ENCODE data around the gene CDK15.

The CDK15 gene

DNA sequence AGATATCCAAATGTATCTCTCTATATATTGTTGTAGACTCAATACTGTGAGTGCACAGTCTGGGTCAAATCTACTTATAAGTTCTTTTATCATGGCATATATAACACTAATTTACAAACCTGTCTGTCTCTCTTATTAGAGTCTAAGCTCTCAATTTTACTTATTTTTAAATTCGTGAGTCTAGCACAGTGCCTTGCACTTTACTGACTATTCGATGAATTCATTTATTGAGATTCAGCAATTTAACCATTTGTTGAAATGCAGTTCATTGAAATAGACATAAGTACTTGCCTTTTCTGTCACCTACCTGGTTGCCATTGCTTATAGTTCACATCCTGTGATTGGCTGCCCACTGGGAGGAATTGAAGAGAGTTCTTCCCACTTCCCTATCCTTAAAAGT is 15.3 kb upstream of the CDK15 start:
- TF ChIP-seq, protein P1, sequence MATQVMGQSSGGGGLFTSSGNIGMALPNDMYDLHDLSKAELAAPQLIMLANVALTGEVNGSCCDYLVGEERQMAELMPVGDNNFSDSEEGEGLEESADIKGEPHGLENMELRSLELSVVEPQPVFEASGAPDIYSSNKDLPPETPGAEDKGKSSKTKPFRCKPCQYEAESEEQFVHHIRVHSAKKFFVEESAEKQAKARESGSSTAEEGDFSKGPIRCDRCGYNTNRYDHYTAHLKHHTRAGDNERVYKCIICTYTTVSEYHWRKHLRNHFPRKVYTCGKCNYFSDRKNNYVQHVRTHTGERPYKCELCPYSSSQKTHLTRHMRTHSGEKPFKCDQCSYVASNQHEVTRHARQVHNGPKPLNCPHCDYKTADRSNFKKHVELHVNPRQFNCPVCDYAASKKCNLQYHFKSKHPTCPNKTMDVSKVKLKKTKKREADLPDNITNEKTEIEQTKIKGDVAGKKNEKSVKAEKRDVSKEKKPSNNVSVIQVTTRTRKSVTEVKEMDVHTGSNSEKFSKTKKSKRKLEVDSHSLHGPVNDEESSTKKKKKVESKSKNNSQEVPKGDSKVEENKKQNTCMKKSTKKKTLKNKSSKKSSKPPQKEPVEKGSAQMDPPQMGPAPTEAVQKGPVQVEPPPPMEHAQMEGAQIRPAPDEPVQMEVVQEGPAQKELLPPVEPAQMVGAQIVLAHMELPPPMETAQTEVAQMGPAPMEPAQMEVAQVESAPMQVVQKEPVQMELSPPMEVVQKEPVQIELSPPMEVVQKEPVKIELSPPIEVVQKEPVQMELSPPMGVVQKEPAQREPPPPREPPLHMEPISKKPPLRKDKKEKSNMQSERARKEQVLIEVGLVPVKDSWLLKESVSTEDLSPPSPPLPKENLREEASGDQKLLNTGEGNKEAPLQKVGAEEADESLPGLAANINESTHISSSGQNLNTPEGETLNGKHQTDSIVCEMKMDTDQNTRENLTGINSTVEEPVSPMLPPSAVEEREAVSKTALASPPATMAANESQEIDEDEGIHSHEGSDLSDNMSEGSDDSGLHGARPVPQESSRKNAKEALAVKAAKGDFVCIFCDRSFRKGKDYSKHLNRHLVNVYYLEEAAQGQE (IDR thresholded peaks at IDR 0.05; ENCODE audit: low read depth) = no peak
- TF ChIP-seq, protein P2, sequence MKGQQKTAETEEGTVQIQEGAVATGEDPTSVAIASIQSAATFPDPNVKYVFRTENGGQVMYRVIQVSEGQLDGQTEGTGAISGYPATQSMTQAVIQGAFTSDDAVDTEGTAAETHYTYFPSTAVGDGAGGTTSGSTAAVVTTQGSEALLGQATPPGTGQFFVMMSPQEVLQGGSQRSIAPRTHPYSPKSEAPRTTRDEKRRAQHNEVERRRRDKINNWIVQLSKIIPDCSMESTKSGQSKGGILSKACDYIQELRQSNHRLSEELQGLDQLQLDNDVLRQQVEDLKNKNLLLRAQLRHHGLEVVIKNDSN (IDR thresholded peaks at IDR 0.05) = no peak
- TF ChIP-seq TAF1 (IDR thresholded peaks at IDR 0.05; ENCODE audit: low read depth) (no peak), EGR1 (IDR thresholded peaks at IDR 0.05) (no peak), CEBPB (IDR thresholded peaks at IDR 0.05) (no peak), YY1 (IDR thresholded peaks at IDR 0.05; ENCODE audit: low read depth) (no peak), RAD21 (IDR thresholded peaks at IDR 0.05; ENCODE audit: low read depth) (no peak), TCF12 (IDR thresholded peaks at IDR 0.05; ENCODE audit: low read depth) (no peak), FOXM1 (IDR thresholded peaks at IDR 0.05; ENCODE audit: borderline replicate concordance, low read depth) (no peak), TEAD4 (IDR thresholded peaks at IDR 0.05) (no peak)

DNA sequence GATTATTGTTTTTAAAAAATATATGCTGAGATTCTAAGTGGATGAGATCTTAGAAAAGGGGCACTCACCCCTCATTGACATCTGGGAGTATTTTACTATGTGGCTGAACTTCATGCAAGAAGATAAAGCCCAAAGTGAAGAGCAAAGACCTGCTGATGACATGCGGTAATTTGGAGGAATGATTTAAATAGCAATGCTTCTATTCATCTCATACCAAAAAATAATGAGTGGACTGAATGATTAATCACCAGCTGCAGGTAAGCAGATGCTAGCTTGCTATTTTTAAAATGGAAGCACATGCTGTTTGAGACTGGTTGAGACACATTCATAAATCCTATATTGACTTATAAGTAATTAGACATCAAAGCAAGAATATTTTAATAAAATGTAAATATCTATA is 12.7 kb upstream of the CDK15 start:
- TF ChIP-seq TEAD4 (IDR thresholded peaks at IDR 0.05) = no peak
- TF ChIP-seq ZBTB7A (IDR thresholded peaks at IDR 0.05; ENCODE audit: low read depth) = no peak
- no peak for TF ChIP-seq TCF12 (IDR thresholded peaks at IDR 0.05; ENCODE audit: low read depth)
- TF ChIP-seq, protein P3, sequence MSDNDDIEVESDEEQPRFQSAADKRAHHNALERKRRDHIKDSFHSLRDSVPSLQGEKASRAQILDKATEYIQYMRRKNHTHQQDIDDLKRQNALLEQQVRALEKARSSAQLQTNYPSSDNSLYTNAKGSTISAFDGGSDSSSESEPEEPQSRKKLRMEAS (IDR thresholded peaks at IDR 0.05) = no peak
- TF ChIP-seq NFIC (IDR thresholded peaks at IDR 0.05) = no peak
- TF ChIP-seq, protein P1 (IDR thresholded peaks at IDR 0.05; ENCODE audit: low read depth) = no peak
- no peak for TF ChIP-seq EGR1 (IDR thresholded peaks at IDR 0.05)
- TF ChIP-seq RAD21 (IDR thresholded peaks at IDR 0.05; ENCODE audit: low read depth) = no peak
- TF ChIP-seq EP300 (IDR thresholded peaks at IDR 0.05; ENCODE audit: borderline replicate concordance) = no peak
- TF ChIP-seq YY1 (IDR thresholded peaks at IDR 0.05; ENCODE audit: low read depth) = no peak
- no peak for TF ChIP-seq TAF1 (IDR thresholded peaks at IDR 0.05; ENCODE audit: low read depth)
- TF ChIP-seq FOXM1 (IDR thresholded peaks at IDR 0.05; ENCODE audit: borderline replicate concordance, low read depth) = no peak
- TF ChIP-seq CREB1 (IDR thresholded peaks at IDR 0.05; ENCODE audit: low read depth) = no peak
- TF ChIP-seq, protein P2 (IDR thresholded peaks at IDR 0.05) = no peak
- TF ChIP-seq CEBPB (IDR thresholded peaks at IDR 0.05) = no peak

DNA sequence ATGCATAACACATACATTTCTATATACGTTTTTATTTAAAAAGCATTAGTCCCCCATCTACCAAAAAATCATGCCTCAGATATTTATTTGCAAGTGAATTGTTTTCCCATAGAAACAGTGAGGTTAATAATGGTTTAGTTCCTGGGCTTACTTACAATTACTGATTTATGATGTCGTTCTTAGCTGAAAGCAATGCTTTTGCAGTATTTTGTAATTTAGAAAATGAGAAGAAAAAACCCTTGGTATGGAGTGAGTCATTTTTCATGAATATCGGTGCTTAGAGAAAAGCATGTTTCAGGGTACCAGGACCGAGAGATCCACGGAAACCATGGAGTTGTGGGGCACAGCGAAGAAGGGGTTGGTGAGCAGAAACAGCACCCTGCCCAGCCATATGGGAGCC is 12.0 kb upstream of the CDK15 start:
- TF ChIP-seq EP300 (IDR thresholded peaks at IDR 0.05; ENCODE audit: borderline replicate concordance) (no peak), ZBTB7A (IDR thresholded peaks at IDR 0.05; ENCODE audit: low read depth) (no peak), CEBPB (IDR thresholded peaks at IDR 0.05) (no peak), TCF12 (IDR thresholded peaks at IDR 0.05; ENCODE audit: low read depth) (no peak), FOXM1 (IDR thresholded peaks at IDR 0.05; ENCODE audit: borderline replicate concordance, low read depth) (no peak), TEAD4 (IDR thresholded peaks at IDR 0.05) (no peak), CREB1 (IDR thresholded peaks at IDR 0.05; ENCODE audit: low read depth) (no peak), EGR1 (IDR thresholded peaks at IDR 0.05) (no peak)
- TF ChIP-seq, protein P2 (IDR thresholded peaks at IDR 0.05) = no peak
- TF ChIP-seq, protein P1 (IDR thresholded peaks at IDR 0.05; ENCODE audit: low read depth) = no peak

DNA sequence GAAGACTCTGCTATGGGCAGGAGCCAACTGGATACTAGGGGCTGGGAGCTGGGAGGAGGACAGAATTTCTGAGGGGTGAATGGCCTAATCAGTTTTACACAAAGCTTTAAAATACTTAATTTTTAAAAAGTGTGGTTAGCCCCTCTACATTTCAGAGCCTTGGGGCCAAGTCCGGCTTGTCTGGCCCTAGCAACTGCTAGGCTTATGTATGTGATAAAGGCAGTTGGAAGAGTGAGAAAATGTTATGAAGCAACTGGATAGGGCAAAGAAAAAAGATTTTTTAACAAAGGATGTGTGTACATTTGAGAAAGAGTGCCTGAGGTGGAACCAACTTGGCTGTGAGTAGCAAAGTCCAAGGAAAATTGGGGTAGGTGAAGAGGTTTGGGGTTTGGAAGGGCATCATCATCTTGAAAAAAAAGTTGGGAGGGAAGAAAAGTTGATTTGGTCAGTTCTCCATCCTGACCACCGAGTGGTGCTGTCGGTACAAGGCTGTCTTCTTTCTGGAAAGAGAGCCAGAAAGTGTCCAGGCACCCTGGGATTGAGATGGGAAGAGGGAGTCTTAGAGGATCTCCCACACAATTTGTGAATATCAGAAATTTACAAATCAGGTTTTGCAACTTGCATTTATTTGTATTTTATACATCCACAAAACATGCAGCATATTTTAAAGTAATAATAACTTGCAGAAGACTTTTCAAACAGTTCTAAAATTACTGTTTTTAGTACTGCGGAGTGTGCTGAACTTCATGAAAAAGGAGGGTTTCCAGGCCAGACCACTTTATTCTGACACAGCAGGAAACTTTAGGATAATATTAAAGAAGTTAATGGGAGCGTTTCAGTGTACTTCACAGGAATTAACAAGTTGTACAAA is 10.5 kb upstream of the CDK15 start:
- TF ChIP-seq NFIC (IDR thresholded peaks at IDR 0.05) (no peak), RAD21 (IDR thresholded peaks at IDR 0.05; ENCODE audit: low read depth) (peak; percentile 88)
